HuH-7.5 (cell line): Measurements from ENCODE around the gene FBLL1.
"Not testable (repeated sequence)": the region's sequence is repeated elsewhere in the genome, so short reads cannot be mapped to it uniquely, and the experiment has no call there.

Experiments
- DNase-seq: peaks from one replicate; pipeline ENCODE4 v3.0.0; 2011; ENCODE audit warnings: low spot score

Gene FBLL1

GRCh38 chr5:168552146-168552545 lies 23.0 kb downstream of the FBLL1 start:
- DNase-seq: no peak

GRCh38 chr5:168553377-168554130 lies 24.4 kb downstream of the FBLL1 start:
- no peak for DNase-seq

GRCh38 chr5:168557389-168557788 lies 28.3 kb downstream of the FBLL1 start:
- DNase-seq: no peak

GRCh38 chr5:168562279-168562678 lies 33.2 kb downstream of the FBLL1 start:
- DNase-seq: no peak

- no peak for DNase-seq
Measured at GRCh38 chr5:168563959-168564358, 34.9 kb downstream of the FBLL1 start.

GRCh38 chr5:168568738-168569137 lies 39.6 kb downstream of the FBLL1 start:
- no peak for DNase-seq

- DNase-seq: no peak
Measured at GRCh38 chr5:168570490-168571328, 41.6 kb downstream of the FBLL1 start.

- DNase-seq: not testable (repeated sequence)
Measured at GRCh38 chr5:168573663-168574062, 44.6 kb downstream of the FBLL1 start.

- not testable (repeated sequence) for DNase-seq
Measured at GRCh38 chr5:168574156-168574555, 45.1 kb downstream of the FBLL1 start.

GRCh38 chr5:168575391-168576372 lies 46.6 kb downstream of the FBLL1 start:
- no peak for DNase-seq

GRCh38 chr5:168578006-168578405 lies 48.9 kb downstream of the FBLL1 start:
- DNase-seq: no peak

GRCh38 chr5:168578538-168579487 lies 49.7 kb downstream of the FBLL1 start, which contains the start of gene PANK3:
TSS of gene PANK3 (minus strand) at chr5:168579368. CDS start at chr5:168579283, 85 bp downstream.
- DNase-seq: peak; percentile 64

GRCh38 chr5:168579488-168580226 lies 50.6 kb downstream of the FBLL1 start:
- peak; percentile 92 for DNase-seq

- no peak for DNase-seq
Measured at GRCh38 chr5:168580227-168580508, 51.1 kb downstream of the FBLL1 start.
